ENCODE results near the gene CLEC7A.

The CLEC7A gene

GRCh38 chr12:10140001-10140400 is 10.0 kb upstream of the CLEC7A start:
- DNase-seq (ENCODE audit: low read depth in 2 of 2): peak in 1 of 2 donors; percentile 20

- no peak for DNase-seq (ENCODE audit: low read depth in 2 of 2)
Observed at GRCh38 chr12:10136637-10137205, 6.7 kb upstream of the CLEC7A start.

- no peak for DNase-seq (ENCODE audit: low read depth in 2 of 2)
Observed at GRCh38 chr12:10135126-10135525, 5.1 kb upstream of the CLEC7A start.

- DNase-seq (ENCODE audit: low read depth in 2 of 2): no peak
Observed at GRCh38 chr12:10132850-10133370, 2.9 kb upstream of the CLEC7A start.

GRCh38 chr12:10131111-10131690 is 1.2 kb upstream of the CLEC7A start:
- no peak for DNase-seq (ENCODE audit: low read depth in 2 of 2)

GRCh38 chr12:10128687-10129086 is 1.3 kb downstream of the CLEC7A start:
- DNase-seq (ENCODE audit: low read depth in 2 of 2): no peak

GRCh38 chr12:10126413-10126812 is 3.6 kb downstream of the CLEC7A start:
- no peak for DNase-seq (ENCODE audit: low read depth in 2 of 2)

- DNase-seq (ENCODE audit: low read depth in 2 of 2): no peak
Observed at GRCh38 chr12:10122689-10123088, 7.3 kb downstream of the CLEC7A start.

- no peak for DNase-seq (ENCODE audit: low read depth in 2 of 2)
Observed at GRCh38 chr12:10121278-10121677, 8.7 kb downstream of the CLEC7A start.

- DNase-seq (ENCODE audit: low read depth in 2 of 2): no peak
Observed at GRCh38 chr12:10119066-10119465, 10.9 kb downstream of the CLEC7A start.

GRCh38 chr12:10115890-10116289 is 14.1 kb downstream of the CLEC7A start:
- no peak for DNase-seq (ENCODE audit: low read depth in 2 of 2)

GRCh38 chr12:10115311-10115710 is 14.7 kb downstream of the CLEC7A start:
- no peak for DNase-seq (ENCODE audit: low read depth in 2 of 2)

GRCh38 chr12:10113920-10114319 is 16.1 kb downstream of the CLEC7A start:
- no peak for DNase-seq (ENCODE audit: low read depth in 2 of 2)

- no peak for DNase-seq (ENCODE audit: low read depth in 2 of 2)
Observed at GRCh38 chr12:10113075-10113474, 16.9 kb downstream of the CLEC7A start.

GRCh38 chr12:10111451-10111850 is 18.5 kb downstream of the CLEC7A start:
- no peak for DNase-seq (ENCODE audit: low read depth in 2 of 2)

- no peak for DNase-seq (ENCODE audit: low read depth in 2 of 2)
Observed at GRCh38 chr12:10110256-10110844, 19.6 kb downstream of the CLEC7A start.

GRCh38 chr12:10102322-10102721 is 27.7 kb downstream of the CLEC7A start:
- DNase-seq (ENCODE audit: low read depth in 2 of 2): no peak

- no peak for DNase-seq (ENCODE audit: low read depth in 2 of 2)
Observed at GRCh38 chr12:10101648-10102220, 28.3 kb downstream of the CLEC7A start.

- DNase-seq (ENCODE audit: low read depth in 2 of 2): no peak
Observed at GRCh38 chr12:10101042-10101579, 28.9 kb downstream of the CLEC7A start.

GRCh38 chr12:10098791-10099190 is 31.2 kb downstream of the CLEC7A start, which contains the start of gene CLEC1A:
Gene CLEC1A (minus strand): TSS chr12:10098985. CDS start chr12:10098922, 63 bp downstream.
- no peak for DNase-seq (ENCODE audit: low read depth in 2 of 2)

- DNase-seq (ENCODE audit: low read depth in 2 of 2): no peak
Observed at GRCh38 chr12:10097521-10097920, 32.5 kb downstream of the CLEC7A start.

- DNase-seq (ENCODE audit: low read depth in 2 of 2): no peak
Observed at GRCh38 chr12:10095971-10096370, 34.0 kb downstream of the CLEC7A start.
